GM18502 (cell line): ENCODE data around the gene PALM3.

ENCODE experiments used
- ATAC-seq: cut with Tn5 transposase; IDR thresholded peaks from one replicate; pipeline ENCODE4 v1.9.1; 2021; ENCODE audit warnings: mild to moderate bottlenecking; ENCODE audit not compliant: unreplicated experiment, poor library complexity

The PALM3 gene

GRCh38 chr19:14061751-14062557, at the start of gene PALM3:
TSS of gene PALM3 (minus strand) at chr19:14062076. CDS start at chr19:14061980, 96 bp downstream.
- no peak for ATAC-seq

- ATAC-seq: no peak
Observed at GRCh38 chr19:14111486-14111885, 49.6 kb upstream of the PALM3 start.

- no peak for ATAC-seq
Observed at GRCh38 chr19:14110650-14111049, 48.8 kb upstream of the PALM3 start.

GRCh38 chr19:14107581-14108461, 45.9 kb upstream of the PALM3 start:
- no peak for ATAC-seq

- ATAC-seq: no peak
Observed at GRCh38 chr19:14106840-14107239, 45.0 kb upstream of the PALM3 start.

- no peak for ATAC-seq
Observed at GRCh38 chr19:14105680-14106079, 43.8 kb upstream of the PALM3 start.

GRCh38 chr19:14103310-14103709, 41.4 kb upstream of the PALM3 start:
- ATAC-seq: no peak

GRCh38 chr19:14102756-14103155, 40.9 kb upstream of the PALM3 start:
- no peak for ATAC-seq

- no peak for ATAC-seq
Observed at GRCh38 chr19:14102102-14102696, 40.3 kb upstream of the PALM3 start.

- no peak for ATAC-seq
Observed at GRCh38 chr19:14101003-14101545, 39.2 kb upstream of the PALM3 start.

- ATAC-seq: no peak
Observed at GRCh38 chr19:14097532-14098151, 35.8 kb upstream of the PALM3 start.

GRCh38 chr19:14096272-14096992, 34.6 kb upstream of the PALM3 start:
- ATAC-seq: no peak

GRCh38 chr19:14094854-14095253, 33.0 kb upstream of the PALM3 start:
- no peak for ATAC-seq

- ATAC-seq: no peak
Observed at GRCh38 chr19:14093117-14093823, 31.4 kb upstream of the PALM3 start.

- peak; percentile 15 for ATAC-seq
Observed at GRCh38 chr19:14091813-14092462, 30.1 kb upstream of the PALM3 start.

GRCh38 chr19:14091081-14091812, 29.4 kb upstream of the PALM3 start:
- peak; percentile 59 for ATAC-seq

- ATAC-seq: peak; percentile 35
Observed at GRCh38 chr19:14090509-14091080, 28.7 kb upstream of the PALM3 start, which contains the start of gene SAMD1. TSS of gene SAMD1 (minus strand) at chr19:14090751.
